Sigmoid colon (tissue), 7 donors: Measurements from ENCODE around the gene MRPL10. TPM values are rescaled to one million over a fixed set of nuclear protein-coding genes. Genes with fewer than 3 reads are reported as not detected.

Source experiments
- DNase-seq: peaks from one replicate; pipeline ENCODE4 v3.0.0-alpha.2; 2019
- H3K27ac ChIP-seq, 4 donors: fragments of 200-600 bp; sonication (generic); one replicate each; pipeline ENCODE4 v1.5.1; 2016 to 2019; ENCODE audit warnings: mild to moderate bottlenecking in 1 of 4
- H3K27me3 ChIP-seq, 3 donors: fragments of 200-600 bp; sonication (generic); one replicate each; pipeline ENCODE4 v1.5.1; 2019; ENCODE audit warnings: mild to moderate bottlenecking in 1 of 3
- H3K36me3 ChIP-seq, 4 donors: fragments of 200-600 bp; sonication (generic); one replicate each; pipeline ENCODE4 v1.5.1; 2016 to 2019
- H3K4me1 ChIP-seq, 4 donors: fragments of 200-600 bp; sonication (generic); one replicate each; pipeline ENCODE4 v1.5.1; 2017 to 2019
- H3K4me3 ChIP-seq, 4 donors: fragments of 200-600 bp; sonication (generic); one replicate each; pipeline ENCODE4 v1.5.1; 2017 to 2019; ENCODE audit warnings: mild to moderate bottlenecking in 2 of 4, moderate library complexity in 1 of 4
- H3K9me3 ChIP-seq, 4 donors: fragments of 200-600 bp in 3 of 4; sonication (generic) in 3 of 4; one replicate each; pipeline versions ENCODE4 v1.5.1 to v1.6.1; 2013 to 2019
- EP300 ChIP-seq, 4 donors: sonication (generic); formaldehyde crosslinking; IDR thresholded peaks; one replicate each; pipeline ENCODE4 v1.6.1; 2017; ENCODE audit warnings: antibody characterized with exemption in 4 of 4
- POLR2A ChIP-seq, 2 donors: fragments of 450-650 bp; IDR thresholded peaks; one replicate each; pipeline ENCODE4 v1.6.1; 2016; ENCODE audit warnings: antibody characterized with exemption in 2 of 2, mild to moderate bottlenecking in 2 of 2, moderate library complexity in 2 of 2
- POLR2AphosphoS5 ChIP-seq, 4 donors: sonication (generic); formaldehyde crosslinking; IDR thresholded peaks; one replicate each; pipeline ENCODE4 v1.6.1; 2017; ENCODE audit warnings: antibody characterized with exemption in 4 of 4
- WGBS, 2 donors: extraction: QIAGEN DNeasy Blood & Tissue Kit; methylation state at CpG; one replicate each; pipeline ENCODE4 v1.1.7; 2013; 5-methylcytosine and 5-hydroxymethylcytosine counted together
- intact Hi-C: fragments of 100-400 bp; cut with DNase I; formaldehyde crosslinking; loops from one replicate; pipeline ENCODE4 v1.15.1; 2023
- polyA plus RNA-seq, 3 donors: library from polyadenylated mRNA; stranded (reverse); fragments of 200-250 nt; gene quantifications; one replicate each; pipeline ENCODE4 v1.2.3, GENCODE V29; 2013
- total RNA-seq, 4 donors: library from RNA; depleted of rRNA; stranded (reverse); fragments of >200 nt; gene quantifications; one replicate each; pipeline ENCODE4 v1.1.0, GENCODE V29; 2016
- TF ChIP-seq, protein P1 (sequence below), 4 experiments: fragments of 450-650 bp in 3 of 4; fragments of 200-600 bp in 1 of 4; IDR thresholded peaks; one replicate each; pipeline ENCODE4 v1.5.1; 2016 to 2019; ENCODE audit warnings: antibody characterized with exemption in 4 of 4, mild to moderate bottlenecking in 3 of 4, moderate library complexity in 2 of 4
- donor health status: healthy with polysubstance abuse.
- donor health status: Bipolar disorder and iron deficiency.
- donor health status: healthy.

The MRPL10 gene
- total and polyA plus RNA-seq, 7 donors: 38.8 to 58.8 (median 54.8) TPM

GRCh38 chr17:47872651-47873161 is 41.4 kb upstream of the MRPL10 start:
- intact Hi-C loops: no loop called here
- DNase-seq: no peak
- Histone ChIP-seq H3K36me3 (no peaks in the 10 kb centered on the region), H3K4me1 (peaks cover 0 to 6% (median 2%) of the 10 kb centered on the region in 4 donors), H3K27me3 (peaks cover 7 to 83% (median 47%) of the 10 kb centered on the region in 3 donors), H3K27ac (no peak overlapping the region), H3K4me3 (no peak overlapping the region), H3K9me3 (no peaks in the 10 kb centered on the region)
- WGBS, 2 donors: 63 to 76% methylated on average over 15 of the region's 15 CpGs
- TF ChIP-seq, protein P1, sequence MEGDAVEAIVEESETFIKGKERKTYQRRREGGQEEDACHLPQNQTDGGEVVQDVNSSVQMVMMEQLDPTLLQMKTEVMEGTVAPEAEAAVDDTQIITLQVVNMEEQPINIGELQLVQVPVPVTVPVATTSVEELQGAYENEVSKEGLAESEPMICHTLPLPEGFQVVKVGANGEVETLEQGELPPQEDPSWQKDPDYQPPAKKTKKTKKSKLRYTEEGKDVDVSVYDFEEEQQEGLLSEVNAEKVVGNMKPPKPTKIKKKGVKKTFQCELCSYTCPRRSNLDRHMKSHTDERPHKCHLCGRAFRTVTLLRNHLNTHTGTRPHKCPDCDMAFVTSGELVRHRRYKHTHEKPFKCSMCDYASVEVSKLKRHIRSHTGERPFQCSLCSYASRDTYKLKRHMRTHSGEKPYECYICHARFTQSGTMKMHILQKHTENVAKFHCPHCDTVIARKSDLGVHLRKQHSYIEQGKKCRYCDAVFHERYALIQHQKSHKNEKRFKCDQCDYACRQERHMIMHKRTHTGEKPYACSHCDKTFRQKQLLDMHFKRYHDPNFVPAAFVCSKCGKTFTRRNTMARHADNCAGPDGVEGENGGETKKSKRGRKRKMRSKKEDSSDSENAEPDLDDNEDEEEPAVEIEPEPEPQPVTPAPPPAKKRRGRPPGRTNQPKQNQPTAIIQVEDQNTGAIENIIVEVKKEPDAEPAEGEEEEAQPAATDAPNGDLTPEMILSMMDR (IDR thresholded peaks at IDR 0.05): no peak
- no peak for TF ChIP-seq EP300 (IDR thresholded peaks at IDR 0.05)
- TF ChIP-seq POLR2A (IDR thresholded peaks at IDR 0.05): no peak
- no peak for TF ChIP-seq POLR2AphosphoS5 (IDR thresholded peaks at IDR 0.05)

DNA sequence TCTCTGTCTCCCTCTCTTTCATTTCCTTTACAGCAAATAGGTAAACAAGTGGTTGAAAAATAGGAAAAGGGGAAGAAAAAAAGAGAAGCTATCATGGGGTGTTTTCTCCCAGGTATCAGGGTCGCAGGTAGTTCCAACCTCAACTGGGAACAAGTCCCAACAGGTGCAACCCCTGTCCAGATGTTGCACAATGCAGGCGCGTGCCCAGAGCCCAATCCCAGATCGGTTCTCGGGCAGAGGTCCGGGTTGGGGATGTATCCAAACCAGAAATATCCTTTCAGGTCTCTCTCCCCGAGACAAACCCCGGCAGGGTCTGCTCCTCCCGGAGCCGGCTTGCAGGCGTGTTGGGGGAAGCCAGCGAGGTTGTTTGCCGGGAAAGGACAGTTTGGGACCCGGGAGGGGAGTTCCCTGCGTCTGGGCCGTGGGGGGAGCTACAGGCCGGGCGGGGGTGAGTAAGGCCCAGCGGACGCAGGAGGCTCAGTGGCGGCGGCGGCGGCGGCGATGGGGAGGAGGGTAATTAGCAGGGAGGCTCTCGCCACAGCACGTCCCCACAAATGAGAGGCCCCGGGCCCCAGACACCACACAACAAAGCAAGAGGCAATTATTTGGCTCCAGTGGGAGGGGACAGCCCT is 40.8 kb upstream of the MRPL10 start:
- TF ChIP-seq EP300 (IDR thresholded peaks at IDR 0.05) (no peak), POLR2A (IDR thresholded peaks at IDR 0.05) (no peak), POLR2AphosphoS5 (IDR thresholded peaks at IDR 0.05) (no peak)
- TF ChIP-seq, protein P1 (IDR thresholded peaks at IDR 0.05): no peak
- 37 to 72% methylated on average over 29 of the region's 29 CpGs for WGBS, 2 donors
- no peak for DNase-seq
- Histone ChIP-seq H3K4me1 (peaks cover 0 to 6% (median 2%) of the 10 kb centered on the region in 4 donors), H3K9me3 (no peaks in the 10 kb centered on the region), H3K27ac (no peak overlapping the region), H3K36me3 (no peaks in the 10 kb centered on the region), H3K27me3 (peaks cover 7 to 79% (median 47%) of the 10 kb centered on the region in 3 donors), H3K4me3 (no peak overlapping the region)
- intact Hi-C loops: no loop called here

- no peak for DNase-seq
- H3K27me3 ChIP-seq: peaks cover 7 to 86% (median 44%) of the 10 kb centered on the region in 3 donors
- no peaks in the 10 kb centered on the region for H3K36me3 ChIP-seq
- no peak overlapping the region for H3K4me3 ChIP-seq
- TF ChIP-seq EP300 (IDR thresholded peaks at IDR 0.05) (no peak), POLR2A (IDR thresholded peaks at IDR 0.05) (no peak), POLR2AphosphoS5 (IDR thresholded peaks at IDR 0.05) (no peak)
- TF ChIP-seq, protein P1 (IDR thresholded peaks at IDR 0.05): no peak
- H3K27ac ChIP-seq: no peak overlapping the region
- H3K9me3 ChIP-seq: no peaks in the 10 kb centered on the region
- peaks cover 0 to 6% (median 2%) of the 10 kb centered on the region in 4 donors for H3K4me1 ChIP-seq
- intact Hi-C loops: no loop called here
Measured at GRCh38 chr17:47871048-47871447, 39.7 kb upstream of the MRPL10 start.

GRCh38 chr17:47870056-47870455 is 38.7 kb upstream of the MRPL10 start:
- intact Hi-C loops: no loop called here
- Histone ChIP-seq H3K27ac (no peak overlapping the region), H3K4me3 (no peak overlapping the region), H3K27me3 (peaks cover 7 to 82% (median 41%) of the 10 kb centered on the region in 3 donors), H3K9me3 (no peaks in the 10 kb centered on the region), H3K36me3 (no peaks in the 10 kb centered on the region), H3K4me1 (peaks cover 0 to 6% (median 2%) of the 10 kb centered on the region in 4 donors)
- no peak for TF ChIP-seq EP300 (IDR thresholded peaks at IDR 0.05)
- 47 to 54% methylated on average over 1 of the region's 1 CpG for WGBS, 2 donors
- DNase-seq: no peak

DNA sequence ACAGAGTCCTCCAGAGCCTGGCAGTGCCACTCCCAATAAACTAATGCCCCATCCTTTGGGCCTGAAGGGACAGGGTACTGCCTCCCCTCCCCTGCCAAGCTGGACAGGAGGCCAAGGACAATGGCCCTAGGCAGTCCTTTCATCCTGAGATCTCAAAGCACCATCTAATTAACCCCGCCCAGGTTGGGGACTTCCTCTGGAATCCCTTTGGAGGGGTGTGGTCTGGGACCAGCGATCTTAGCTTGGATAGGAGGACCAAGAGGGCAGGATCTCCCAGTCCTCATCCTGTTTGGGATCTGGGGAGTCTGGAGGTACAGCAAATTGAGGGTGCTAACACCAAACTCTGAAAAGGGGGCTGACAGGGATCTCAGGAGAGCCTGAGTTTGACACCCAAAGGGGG is 37.8 kb upstream of the MRPL10 start:
- H3K36me3 ChIP-seq: no peaks in the 10 kb centered on the region
- DNase-seq: no peak
- 43 to 52% methylated on average over 2 of the region's 2 CpGs for WGBS, 2 donors
- intact Hi-C loops: no loop called here
- H3K9me3 ChIP-seq: no peaks in the 10 kb centered on the region
- H3K27ac ChIP-seq: no peak overlapping the region
- H3K27me3 ChIP-seq: peaks cover 7 to 81% (median 33%) of the 10 kb centered on the region in 3 donors
- no peak overlapping the region for H3K4me3 ChIP-seq
- H3K4me1 ChIP-seq: peaks cover 0 to 6% (median 2%) of the 10 kb centered on the region in 4 donors
- TF ChIP-seq, protein P1 (IDR thresholded peaks at IDR 0.05): no peak
- no peak for TF ChIP-seq EP300 (IDR thresholded peaks at IDR 0.05)
- TF ChIP-seq POLR2AphosphoS5 (IDR thresholded peaks at IDR 0.05): no peak
- no peak for TF ChIP-seq POLR2A (IDR thresholded peaks at IDR 0.05)
